Ovary (tissue), 3 donors: ENCODE measurements around the gene DIAPH3.

Experiments
- CTCF ChIP-seq, 3 donors: fragments of 450-650 bp in 2 of 3; fragments of 200-600 bp in 1 of 3; IDR thresholded peaks; one replicate each; pipeline versions ENCODE4 v1.5.1 to v1.8.0; 2016 to 2022; ENCODE audit warnings: antibody characterized with exemption in 3 of 3, mild to moderate bottlenecking in 1 of 3
- EP300 ChIP-seq: sonication (generic); formaldehyde crosslinking; IDR thresholded peaks from one replicate; pipeline ENCODE4 v1.6.1; 2017; ENCODE audit warnings: antibody characterized with exemption
- donor health status: DM: no; HTN: no; CAD: no.

- TF ChIP-seq CTCF (IDR thresholded peaks at IDR 0.05) (no peak), EP300 (no peak)
Observed at GRCh38 chr13:60094385-60095088, 69.2 kb downstream of the DIAPH3 start.
